Stomach (tissue), 4 donors: ENCODE measurements around the gene UBXN7.
"Not testable (repeated sequence)": the region's sequence is repeated elsewhere in the genome, so short reads cannot be mapped to it uniquely, and the experiment has no call there.

Source experiments
- EP300 ChIP-seq: sonication (generic); formaldehyde crosslinking; IDR thresholded peaks from one replicate; pipeline ENCODE4 v1.6.1; 2017; ENCODE audit warnings: antibody characterized with exemption
- POLR2A ChIP-seq, 4 donors: fragments of 450-650 bp; IDR thresholded peaks; one replicate each; pipeline ENCODE4 v1.6.1; 2016; ENCODE audit warnings: antibody characterized with exemption in 4 of 4, control low read depth in 2 of 4, mild to moderate bottlenecking in 1 of 4, moderate library complexity in 1 of 4
- POLR2AphosphoS5 ChIP-seq, 3 donors: sonication (generic); formaldehyde crosslinking; IDR thresholded peaks; one replicate each; pipeline ENCODE4 v1.6.1; 2016; ENCODE audit warnings: antibody characterized with exemption in 3 of 3
- TF ChIP-seq, protein P1 (sequence below), 7 experiments: fragments of 450-650 bp in 4 of 7; fragments of 200-600 bp in 3 of 7; sonication (generic) in 3 of 7; IDR thresholded peaks; one replicate each; pipeline ENCODE4 v1.5.1; 2016 to 2019; ENCODE audit warnings: antibody characterized with exemption in 7 of 7, control low read depth in 2 of 7, mild to moderate bottlenecking in 1 of 7

GRCh38 chr3:196445391-196445790 is 13.2 kb upstream of the UBXN7 start:
- TF ChIP-seq, protein P1, sequence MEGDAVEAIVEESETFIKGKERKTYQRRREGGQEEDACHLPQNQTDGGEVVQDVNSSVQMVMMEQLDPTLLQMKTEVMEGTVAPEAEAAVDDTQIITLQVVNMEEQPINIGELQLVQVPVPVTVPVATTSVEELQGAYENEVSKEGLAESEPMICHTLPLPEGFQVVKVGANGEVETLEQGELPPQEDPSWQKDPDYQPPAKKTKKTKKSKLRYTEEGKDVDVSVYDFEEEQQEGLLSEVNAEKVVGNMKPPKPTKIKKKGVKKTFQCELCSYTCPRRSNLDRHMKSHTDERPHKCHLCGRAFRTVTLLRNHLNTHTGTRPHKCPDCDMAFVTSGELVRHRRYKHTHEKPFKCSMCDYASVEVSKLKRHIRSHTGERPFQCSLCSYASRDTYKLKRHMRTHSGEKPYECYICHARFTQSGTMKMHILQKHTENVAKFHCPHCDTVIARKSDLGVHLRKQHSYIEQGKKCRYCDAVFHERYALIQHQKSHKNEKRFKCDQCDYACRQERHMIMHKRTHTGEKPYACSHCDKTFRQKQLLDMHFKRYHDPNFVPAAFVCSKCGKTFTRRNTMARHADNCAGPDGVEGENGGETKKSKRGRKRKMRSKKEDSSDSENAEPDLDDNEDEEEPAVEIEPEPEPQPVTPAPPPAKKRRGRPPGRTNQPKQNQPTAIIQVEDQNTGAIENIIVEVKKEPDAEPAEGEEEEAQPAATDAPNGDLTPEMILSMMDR (IDR thresholded peaks at IDR 0.05), result not testable (repeated sequence)
- TF ChIP-seq EP300; POLR2AphosphoS5 (IDR thresholded peaks at IDR 0.05); POLR2A (IDR thresholded peaks at IDR 0.05): not testable (repeated sequence)
